Superior temporal gyrus (tissue), 1 donor: ENCODE data around the gene EFNA5.

ENCODE experiments used
- DNase-seq: peaks from one replicate; pipeline ENCODE4 v3.0.0-alpha.2; 2016; ENCODE audit errors: extremely low spot score

Gene EFNA5

GRCh38 chr5:107604146-107604910 is 66.4 kb downstream of the EFNA5 start:
- DNase-seq = no peak

GRCh38 chr5:107603349-107603748 is 67.4 kb downstream of the EFNA5 start:
- DNase-seq = no peak

GRCh38 chr5:107602896-107603295 is 67.8 kb downstream of the EFNA5 start:
- DNase-seq = no peak

- DNase-seq = no peak
Observed at GRCh38 chr5:107601076-107601475, 69.7 kb downstream of the EFNA5 start.

GRCh38 chr5:107598958-107599357 is 71.8 kb downstream of the EFNA5 start:
- no peak for DNase-seq

- DNase-seq = no peak
Observed at GRCh38 chr5:107597803-107598202, 72.9 kb downstream of the EFNA5 start.

GRCh38 chr5:107597247-107597646 is 73.5 kb downstream of the EFNA5 start:
- DNase-seq = no peak

- DNase-seq = no peak
Observed at GRCh38 chr5:107594253-107595045, 76.3 kb downstream of the EFNA5 start.

- peak; percentile 67 for DNase-seq
Observed at GRCh38 chr5:107593009-107593408, 77.7 kb downstream of the EFNA5 start.

GRCh38 chr5:107592515-107592914 is 78.2 kb downstream of the EFNA5 start:
- no peak for DNase-seq

GRCh38 chr5:107590686-107591085 is 80.1 kb downstream of the EFNA5 start:
- no peak for DNase-seq

- no peak for DNase-seq
Observed at GRCh38 chr5:107589520-107590193, 81.1 kb downstream of the EFNA5 start.

GRCh38 chr5:107582625-107583024 is 88.1 kb downstream of the EFNA5 start:
- no peak for DNase-seq

- no peak for DNase-seq
Observed at GRCh38 chr5:107580889-107581820, 89.6 kb downstream of the EFNA5 start.

GRCh38 chr5:107578051-107578635 is 92.6 kb downstream of the EFNA5 start:
- no peak for DNase-seq

GRCh38 chr5:107577394-107577950 is 93.3 kb downstream of the EFNA5 start:
- DNase-seq = no peak

- no peak for DNase-seq
Observed at GRCh38 chr5:107576736-107577393, 93.9 kb downstream of the EFNA5 start.

- no peak for DNase-seq
Observed at GRCh38 chr5:107576155-107576554, 94.6 kb downstream of the EFNA5 start.

- DNase-seq = no peak
Observed at GRCh38 chr5:107574287-107574686, 96.5 kb downstream of the EFNA5 start.

GRCh38 chr5:107572715-107573368 is 97.9 kb downstream of the EFNA5 start:
- DNase-seq = no peak
